ENCODE measurements around the gene MFAP5.

MFAP5 gene

DNA sequence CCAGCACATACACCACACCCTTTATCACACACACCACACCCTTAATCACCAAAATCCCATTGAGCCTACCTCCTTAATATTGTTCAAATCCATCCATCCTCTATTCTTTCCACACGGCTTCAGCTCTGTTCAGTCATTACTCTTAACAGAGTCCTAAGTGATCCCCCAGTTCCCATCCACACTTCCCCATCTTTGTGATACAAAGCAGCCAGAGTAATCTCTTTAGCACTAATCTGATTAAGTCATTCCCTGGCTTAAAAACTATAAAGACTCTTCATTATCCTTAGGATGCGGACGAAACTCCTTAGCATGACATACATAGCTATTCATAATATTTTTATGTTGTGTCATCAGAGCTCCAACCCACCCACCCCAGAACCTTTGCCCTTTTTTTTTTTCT, 14.7 kb upstream of the MFAP5 start:
- in situ Hi-C loops (cut with HindIII; ENCODE audit: low sequenced_read_pairs): no loop called here
- H3K4me3 ChIP-seq (ENCODE audit: low read depth, low read length): no peak overlapping the region
- DNase-seq (ENCODE audit: low read depth, low spot score): no peak
- TF ChIP-seq, protein P1, sequence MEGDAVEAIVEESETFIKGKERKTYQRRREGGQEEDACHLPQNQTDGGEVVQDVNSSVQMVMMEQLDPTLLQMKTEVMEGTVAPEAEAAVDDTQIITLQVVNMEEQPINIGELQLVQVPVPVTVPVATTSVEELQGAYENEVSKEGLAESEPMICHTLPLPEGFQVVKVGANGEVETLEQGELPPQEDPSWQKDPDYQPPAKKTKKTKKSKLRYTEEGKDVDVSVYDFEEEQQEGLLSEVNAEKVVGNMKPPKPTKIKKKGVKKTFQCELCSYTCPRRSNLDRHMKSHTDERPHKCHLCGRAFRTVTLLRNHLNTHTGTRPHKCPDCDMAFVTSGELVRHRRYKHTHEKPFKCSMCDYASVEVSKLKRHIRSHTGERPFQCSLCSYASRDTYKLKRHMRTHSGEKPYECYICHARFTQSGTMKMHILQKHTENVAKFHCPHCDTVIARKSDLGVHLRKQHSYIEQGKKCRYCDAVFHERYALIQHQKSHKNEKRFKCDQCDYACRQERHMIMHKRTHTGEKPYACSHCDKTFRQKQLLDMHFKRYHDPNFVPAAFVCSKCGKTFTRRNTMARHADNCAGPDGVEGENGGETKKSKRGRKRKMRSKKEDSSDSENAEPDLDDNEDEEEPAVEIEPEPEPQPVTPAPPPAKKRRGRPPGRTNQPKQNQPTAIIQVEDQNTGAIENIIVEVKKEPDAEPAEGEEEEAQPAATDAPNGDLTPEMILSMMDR (IDR thresholded peaks at IDR 0.05; ENCODE audit: low read depth, low read length): no peak

GRCh38 chr12:8676651-8677050, 14.0 kb upstream of the MFAP5 start:
- H3K4me3 ChIP-seq (ENCODE audit: low read depth, low read length): no peak overlapping the region
- in situ Hi-C loops (cut with HindIII; ENCODE audit: low sequenced_read_pairs): no loop called here
- TF ChIP-seq, protein P1 (IDR thresholded peaks at IDR 0.05; ENCODE audit: low read depth, low read length): no peak
- no peak for DNase-seq (ENCODE audit: low read depth, low spot score)

- TF ChIP-seq, protein P1 (IDR thresholded peaks at IDR 0.05; ENCODE audit: low read depth, low read length): no peak
- H3K4me3 ChIP-seq (ENCODE audit: low read depth, low read length): no peak overlapping the region
- DNase-seq (ENCODE audit: low read depth, low spot score): no peak
- in situ Hi-C loops (cut with HindIII; ENCODE audit: low sequenced_read_pairs): no loop called here
Observed at GRCh38 chr12:8675591-8676036, 13.0 kb upstream of the MFAP5 start.

DNA sequence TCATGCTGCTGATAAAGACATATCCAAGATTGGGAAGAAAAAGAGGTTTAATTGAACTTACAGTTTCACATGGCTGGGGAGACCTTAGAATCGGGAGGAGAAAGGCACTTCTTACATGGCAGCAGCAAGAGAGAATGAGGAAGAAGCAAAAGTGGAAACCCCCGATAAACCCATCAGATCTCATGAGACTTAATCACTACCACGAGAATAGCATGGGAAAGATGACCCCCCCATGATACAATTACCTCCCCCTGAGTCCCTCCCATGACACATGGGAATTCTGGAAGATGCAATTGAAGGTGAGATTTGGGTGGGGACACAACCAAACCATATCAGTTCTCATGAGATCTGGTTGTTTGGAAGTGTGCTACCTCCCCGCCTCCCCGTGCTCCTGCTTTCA, 9.8 kb upstream of the MFAP5 start:
- in situ Hi-C loops (cut with HindIII; ENCODE audit: low sequenced_read_pairs): no loop called here

DNA sequence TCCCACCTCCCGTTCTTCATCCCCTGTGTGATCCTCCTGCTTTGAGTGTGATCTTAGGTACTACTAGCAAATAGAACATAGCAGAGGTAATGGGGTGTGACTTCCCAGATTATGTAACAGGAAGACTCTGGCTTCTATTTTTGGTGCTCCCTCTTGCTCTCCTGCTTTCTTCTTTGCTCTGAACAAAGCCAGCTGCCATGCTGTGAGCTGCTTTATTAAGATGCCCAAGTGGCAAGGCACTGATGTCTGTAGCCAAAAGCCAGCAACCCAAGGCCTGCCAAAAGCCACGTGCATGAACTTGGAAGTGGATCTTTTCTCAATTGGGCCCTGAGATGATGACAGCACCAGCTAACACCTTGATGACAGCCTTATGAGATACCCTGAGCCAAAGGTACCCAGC, 5.8 kb upstream of the MFAP5 start:
- in situ Hi-C loops (cut with HindIII; ENCODE audit: low sequenced_read_pairs): no loop called here
- DNase-seq (ENCODE audit: low read depth, low spot score): no peak
- TF ChIP-seq, protein P1 (IDR thresholded peaks at IDR 0.05; ENCODE audit: low read depth, low read length): no peak
- H3K4me3 ChIP-seq (ENCODE audit: low read depth, low read length): no peak overlapping the region

More for the DNA sequence above, 9.8 kb upstream of the MFAP5 start:
- no peak for DNase-seq (ENCODE audit: low read depth, low spot score)
- no peak overlapping the region for H3K4me3 ChIP-seq (ENCODE audit: low read depth, low read length)
- TF ChIP-seq, protein P1 (IDR thresholded peaks at IDR 0.05; ENCODE audit: low read depth, low read length): no peak

DNA sequence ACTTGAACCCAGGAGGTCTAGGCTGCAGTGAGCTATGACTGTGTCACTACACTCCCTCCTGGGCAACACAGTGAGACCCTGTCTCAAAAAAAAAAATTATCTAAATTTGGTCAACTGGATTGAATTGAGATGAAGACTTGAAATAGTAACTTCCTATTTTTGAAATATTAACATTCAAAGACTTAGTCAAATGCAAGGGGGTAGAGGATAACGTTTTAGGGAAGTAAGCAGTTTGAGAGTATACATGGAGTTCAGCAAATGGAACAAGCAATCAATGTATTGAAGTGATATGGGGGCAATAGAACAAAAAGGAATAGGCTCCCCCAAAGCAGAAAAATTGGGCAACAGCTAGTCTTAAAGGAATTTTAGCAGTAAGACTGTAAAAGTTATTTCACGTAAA, 4.6 kb upstream of the MFAP5 start:
- in situ Hi-C loops (cut with HindIII; ENCODE audit: low sequenced_read_pairs): no loop called here
- TF ChIP-seq, protein P1 (IDR thresholded peaks at IDR 0.05; ENCODE audit: low read depth, low read length): no peak
- DNase-seq (ENCODE audit: low read depth, low spot score): no peak
- H3K4me3 ChIP-seq (ENCODE audit: low read depth, low read length): no peak overlapping the region

GRCh38 chr12:8665759-8666158, 3.1 kb upstream of the MFAP5 start:
- no peak overlapping the region for H3K4me3 ChIP-seq (ENCODE audit: low read depth, low read length)
- DNase-seq (ENCODE audit: low read depth, low spot score): no peak
- TF ChIP-seq, protein P1 (IDR thresholded peaks at IDR 0.05; ENCODE audit: low read depth, low read length): no peak
- in situ Hi-C loops (cut with HindIII; ENCODE audit: low sequenced_read_pairs): no loop called here

Data from astrocyte of the spinal cord (primary cell).